Lower lobe of right lung (tissue), 2 donors: ENCODE data around the gene TMEM120B. TPM values are rescaled to one million over a fixed set of nuclear protein-coding genes. Genes with fewer than 3 reads are reported as not detected.

Experiments
- ATAC-seq, 2 donors: fragments of 200-7000 bp; cut with Tn5 transposase; one replicate each; pipeline ENCODE4 v1.9.1; 2020 to 2022; ENCODE audit warnings: mild to moderate bottlenecking in 2 of 2, moderate library complexity in 2 of 2
- DNase-seq: peaks from one replicate; pipeline ENCODE4 v3.0.0-alpha.2; 2020
- H3K27ac ChIP-seq: fragments of 200-600 bp; one replicate; pipeline ENCODE4 v1.8.0; 2022
- H3K27me3 ChIP-seq: fragments of 200-600 bp; one replicate; pipeline ENCODE4 v1.8.0; 2022; ENCODE audit warnings: low read depth
- H3K36me3 ChIP-seq: fragments of 200-600 bp; one replicate; pipeline ENCODE4 v1.8.0; 2022; ENCODE audit warnings: mild to moderate bottlenecking
- H3K4me1 ChIP-seq: fragments of 200-600 bp; one replicate; pipeline ENCODE4 v1.8.0; 2022
- H3K4me3 ChIP-seq: fragments of 200-600 bp; one replicate; pipeline ENCODE4 v1.8.0; 2022; ENCODE audit warnings: mild to moderate bottlenecking
- H3K9me3 ChIP-seq: fragments of 200-600 bp; one replicate; pipeline ENCODE4 v1.8.0; 2022
- intact Hi-C: fragments of 100-400 bp; cut with DNase I; formaldehyde crosslinking; loops from one replicate; pipeline ENCODE4 v1.11.0; 2022
- total RNA-seq: library from RNA; stranded (reverse); fragmentation: NEBNext Ultra II Directional; extraction: Animal tissue kit (Norgen Biotek cat#: 25700); gene quantifications from one replicate; pipeline ENCODE4 v1.2.1, GENCODE V29; 2021
- TF ChIP-seq, protein P1 (sequence below): fragments of 200-600 bp; IDR thresholded peaks from one replicate; pipeline ENCODE4 v1.8.0; 2022; ENCODE audit warnings: antibody characterized with exemption, mild to moderate bottlenecking
- donor health status: DM: no; HTN: yes; CAD: no; lungs with severe emphysema.

TMEM120B gene
- total RNA-seq, 1 donor from 2014 or later = 13.4 TPM

DNA sequence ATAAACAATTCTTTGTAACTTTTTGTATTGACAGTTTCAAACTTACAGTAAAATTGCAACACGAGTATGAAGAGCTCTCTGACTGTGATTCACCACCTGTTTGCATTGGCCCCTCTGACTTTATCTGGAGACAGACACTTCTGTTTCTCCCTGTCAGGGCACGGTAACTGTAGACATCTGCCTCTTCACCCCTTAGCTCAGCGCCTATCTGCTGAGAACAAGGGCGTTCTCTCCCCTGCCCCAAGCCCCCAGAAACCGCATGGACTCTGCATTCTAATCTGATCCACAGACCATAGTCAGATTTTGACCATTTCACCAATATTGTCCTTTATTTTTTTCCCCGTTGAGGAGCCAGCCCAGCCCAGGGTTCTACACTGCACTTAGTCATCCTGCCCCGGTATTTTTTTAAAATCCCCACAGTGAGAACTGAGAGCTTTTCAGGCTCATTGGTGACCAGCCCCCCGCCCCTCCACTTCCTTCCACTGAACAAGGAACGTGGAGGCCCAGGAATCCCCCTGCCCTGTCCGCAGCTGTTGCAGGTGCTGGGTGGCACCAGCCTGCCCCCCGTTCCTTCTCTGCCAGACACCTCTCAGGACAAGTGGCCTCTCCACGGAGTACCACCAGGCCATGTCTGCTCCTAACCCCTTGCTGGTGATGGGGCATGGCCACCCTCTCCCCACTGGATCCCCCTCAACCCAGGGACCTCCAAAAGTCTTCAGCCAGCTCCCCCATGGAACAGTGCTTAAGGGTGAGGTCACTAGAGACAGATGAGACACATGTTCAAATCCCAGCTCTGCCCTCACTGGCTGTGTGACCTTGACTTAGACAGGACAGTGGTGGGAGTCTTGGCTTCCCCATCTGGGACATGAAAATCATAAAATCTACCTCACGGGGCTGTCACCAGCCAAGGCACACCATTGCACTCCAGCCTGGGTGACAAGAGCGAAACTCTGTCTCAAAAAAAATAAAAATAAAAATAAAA, 69.7 kb downstream of the TMEM120B start:
- no peak for ATAC-seq
- H3K27ac ChIP-seq = peak overlapping the region; percentile 39
- no peak for DNase-seq
- H3K4me3 ChIP-seq = no peak overlapping the region
- H3K36me3 ChIP-seq = peaks cover 23% of the 10 kb centered on the region
- intact Hi-C loops = no loop called here
- H3K27me3 ChIP-seq = no peaks in the 10 kb centered on the region
- H3K9me3 ChIP-seq = no peaks in the 10 kb centered on the region
- TF ChIP-seq, protein P1, sequence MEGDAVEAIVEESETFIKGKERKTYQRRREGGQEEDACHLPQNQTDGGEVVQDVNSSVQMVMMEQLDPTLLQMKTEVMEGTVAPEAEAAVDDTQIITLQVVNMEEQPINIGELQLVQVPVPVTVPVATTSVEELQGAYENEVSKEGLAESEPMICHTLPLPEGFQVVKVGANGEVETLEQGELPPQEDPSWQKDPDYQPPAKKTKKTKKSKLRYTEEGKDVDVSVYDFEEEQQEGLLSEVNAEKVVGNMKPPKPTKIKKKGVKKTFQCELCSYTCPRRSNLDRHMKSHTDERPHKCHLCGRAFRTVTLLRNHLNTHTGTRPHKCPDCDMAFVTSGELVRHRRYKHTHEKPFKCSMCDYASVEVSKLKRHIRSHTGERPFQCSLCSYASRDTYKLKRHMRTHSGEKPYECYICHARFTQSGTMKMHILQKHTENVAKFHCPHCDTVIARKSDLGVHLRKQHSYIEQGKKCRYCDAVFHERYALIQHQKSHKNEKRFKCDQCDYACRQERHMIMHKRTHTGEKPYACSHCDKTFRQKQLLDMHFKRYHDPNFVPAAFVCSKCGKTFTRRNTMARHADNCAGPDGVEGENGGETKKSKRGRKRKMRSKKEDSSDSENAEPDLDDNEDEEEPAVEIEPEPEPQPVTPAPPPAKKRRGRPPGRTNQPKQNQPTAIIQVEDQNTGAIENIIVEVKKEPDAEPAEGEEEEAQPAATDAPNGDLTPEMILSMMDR = no peak
- H3K4me1 ChIP-seq = peaks cover 44% of the 10 kb centered on the region

DNA sequence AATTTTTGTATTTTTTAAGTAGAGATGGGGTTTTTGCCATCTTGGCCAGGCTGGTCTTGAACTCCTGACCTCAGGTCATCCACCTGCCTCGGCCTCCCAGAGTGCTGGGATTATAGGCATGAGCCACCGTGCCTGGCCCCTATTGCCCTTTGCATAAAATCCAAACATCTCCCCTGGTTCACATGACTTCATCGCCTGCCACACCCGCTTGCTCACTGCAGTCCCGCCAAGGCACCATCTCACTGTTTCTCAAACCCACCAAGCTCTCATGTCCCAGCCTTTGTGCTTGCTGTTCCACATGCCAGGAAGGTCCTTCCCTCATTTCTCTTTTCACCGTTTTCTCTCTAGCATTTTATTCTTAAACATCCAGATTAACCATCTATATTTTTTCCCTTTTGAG, 71.2 kb downstream of the TMEM120B start:
- no peaks in the 10 kb centered on the region for H3K27me3 ChIP-seq
- H3K9me3 ChIP-seq = no peaks in the 10 kb centered on the region
- intact Hi-C loops = no loop called here
- peaks cover 55% of the 10 kb centered on the region for H3K4me1 ChIP-seq
- H3K4me3 ChIP-seq = no peak overlapping the region
- no peak for ATAC-seq
- no peak for DNase-seq
- H3K27ac ChIP-seq = no peak overlapping the region
- peaks cover 23% of the 10 kb centered on the region for H3K36me3 ChIP-seq
- TF ChIP-seq, protein P1 = no peak

DNA sequence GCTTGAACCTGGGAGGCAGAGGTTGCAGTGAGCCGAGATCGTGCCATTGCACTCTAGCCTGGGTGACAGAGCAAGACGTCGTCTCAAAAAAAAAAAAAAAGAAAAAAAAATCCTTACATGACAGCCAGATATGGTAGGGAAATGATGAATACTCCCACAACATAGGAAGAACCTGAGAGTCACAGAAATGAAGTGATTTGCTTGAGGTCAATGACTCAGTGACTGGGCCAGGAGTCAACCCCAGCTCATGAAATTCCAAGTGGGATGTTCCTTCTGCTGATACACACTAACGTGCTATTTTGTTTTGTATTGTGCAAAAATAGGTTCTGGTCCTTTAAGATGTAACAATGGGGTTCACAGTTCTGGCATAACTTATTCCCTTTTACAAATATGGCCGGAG, 71.9 kb downstream of the TMEM120B start:
- H3K27me3 ChIP-seq = no peaks in the 10 kb centered on the region
- DNase-seq = no peak
- H3K4me3 ChIP-seq = no peak overlapping the region
- H3K36me3 ChIP-seq = peaks cover 17% of the 10 kb centered on the region
- no peak overlapping the region for H3K27ac ChIP-seq
- peaks cover 62% of the 10 kb centered on the region for H3K4me1 ChIP-seq
- H3K9me3 ChIP-seq = no peaks in the 10 kb centered on the region
- intact Hi-C loops = no loop called here
- TF ChIP-seq, protein P1 = no peak
- no peak for ATAC-seq

DNA sequence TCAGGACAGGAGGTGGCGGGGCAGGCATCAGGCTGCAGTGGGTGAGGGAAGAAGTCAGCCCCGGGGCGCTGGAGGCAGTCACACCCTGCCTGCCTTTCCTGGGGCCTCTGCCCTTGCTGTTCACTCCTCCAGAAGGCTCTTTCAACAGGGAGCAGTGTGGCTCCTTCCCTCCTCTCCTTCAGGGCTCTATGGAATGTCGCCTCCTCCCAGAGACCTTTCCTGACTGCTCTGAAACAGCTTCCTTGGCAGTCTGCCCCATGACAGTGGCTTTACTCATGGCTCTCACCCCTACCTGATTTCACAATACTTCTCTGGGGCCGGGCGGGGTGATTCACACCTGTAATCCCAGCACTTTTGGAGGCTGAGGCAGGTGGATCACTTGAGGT, 73.9 kb downstream of the TMEM120B start:
- Histone ChIP-seq H3K27ac (peak overlapping the region; percentile 49), H3K9me3 (no peaks in the 10 kb centered on the region), H3K27me3 (no peaks in the 10 kb centered on the region), H3K36me3 (no peaks in the 10 kb centered on the region), H3K4me3 (no peak overlapping the region), H3K4me1 (peaks cover 75% of the 10 kb centered on the region)
- DNase-seq (peak; percentile 80), ATAC-seq (peak; percentile 75 to 76)
- TF ChIP-seq, protein P1 = no peak
- intact Hi-C loops = no loop called here

DNA sequence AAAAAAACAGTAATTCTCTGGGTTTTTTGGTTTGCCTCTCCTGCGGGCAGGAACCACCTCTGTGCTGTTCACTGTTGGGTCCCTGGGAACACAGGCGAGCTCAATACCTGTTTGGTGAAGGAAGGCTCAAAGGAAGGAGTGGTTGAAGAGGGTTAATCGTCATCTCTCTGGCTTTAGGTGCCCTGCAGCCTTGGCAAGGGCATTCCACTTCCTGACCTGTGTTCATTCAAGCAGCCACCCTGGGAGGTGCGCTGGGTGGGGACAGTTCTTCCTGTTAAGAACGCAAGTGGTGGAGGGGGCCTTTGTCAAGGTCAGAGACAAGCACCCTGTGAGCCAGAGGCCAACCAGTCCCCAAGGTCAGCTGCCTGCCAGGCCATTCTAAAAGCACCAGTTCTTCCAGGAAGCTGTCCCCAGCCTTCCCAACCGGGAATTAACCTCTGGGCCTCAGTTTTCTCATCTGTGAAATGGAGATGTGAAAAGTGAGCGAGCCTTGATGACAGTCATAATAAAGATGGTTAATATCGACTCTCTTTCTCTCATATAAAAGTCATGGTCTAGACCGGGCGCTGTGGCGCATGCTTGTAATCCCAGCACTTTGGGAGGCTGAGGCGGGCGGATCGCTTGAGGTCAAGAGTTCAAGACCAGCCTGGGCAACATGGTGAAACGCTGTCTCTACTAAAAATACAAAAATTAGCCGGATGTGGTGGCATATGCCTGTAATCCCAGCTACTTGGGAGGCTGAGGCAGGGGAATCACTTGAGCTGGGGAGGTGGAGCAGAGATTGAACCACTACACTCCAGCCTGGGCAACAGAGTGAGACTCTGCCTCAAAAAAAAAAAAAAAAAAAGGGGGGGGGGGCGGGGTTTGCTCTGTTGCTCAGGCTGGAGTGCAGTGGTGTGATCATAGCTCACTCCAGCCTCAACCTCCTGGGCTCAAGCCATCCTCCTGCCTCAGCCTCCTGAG, 74.8 kb downstream of the TMEM120B start:
- peak overlapping the region; percentile 41 for H3K27ac ChIP-seq
- intact Hi-C loops = no loop called here
- TF ChIP-seq, protein P1 = no peak
- ATAC-seq = no peak
- H3K27me3 ChIP-seq = no peaks in the 10 kb centered on the region
- no peaks in the 10 kb centered on the region for H3K9me3 ChIP-seq
- no peak overlapping the region for H3K4me3 ChIP-seq
- H3K4me1 ChIP-seq = peaks cover 75% of the 10 kb centered on the region
- DNase-seq = no peak
- no peaks in the 10 kb centered on the region for H3K36me3 ChIP-seq
